GM20000 (cell line): ENCODE measurements around the gene ZFP36L1.
A peak's percentile ranks its signal among the peaks of the same experiment; 100 is the strongest.

Experiments
- DNase-seq: peaks from one replicate; pipeline ENCODE4 v3.0.0; 2012; ENCODE audit warnings: low spot score
- TF ChIP-seq, protein P1 (sequence below): IDR thresholded peaks from 2 replicates; pipeline ENCODE4 v1.5.1; 2012; ENCODE audit warnings: mild to moderate bottlenecking, control low read depth; ENCODE audit errors: extremely low read depth, missing control alignments

The ZFP36L1 gene

DNA sequence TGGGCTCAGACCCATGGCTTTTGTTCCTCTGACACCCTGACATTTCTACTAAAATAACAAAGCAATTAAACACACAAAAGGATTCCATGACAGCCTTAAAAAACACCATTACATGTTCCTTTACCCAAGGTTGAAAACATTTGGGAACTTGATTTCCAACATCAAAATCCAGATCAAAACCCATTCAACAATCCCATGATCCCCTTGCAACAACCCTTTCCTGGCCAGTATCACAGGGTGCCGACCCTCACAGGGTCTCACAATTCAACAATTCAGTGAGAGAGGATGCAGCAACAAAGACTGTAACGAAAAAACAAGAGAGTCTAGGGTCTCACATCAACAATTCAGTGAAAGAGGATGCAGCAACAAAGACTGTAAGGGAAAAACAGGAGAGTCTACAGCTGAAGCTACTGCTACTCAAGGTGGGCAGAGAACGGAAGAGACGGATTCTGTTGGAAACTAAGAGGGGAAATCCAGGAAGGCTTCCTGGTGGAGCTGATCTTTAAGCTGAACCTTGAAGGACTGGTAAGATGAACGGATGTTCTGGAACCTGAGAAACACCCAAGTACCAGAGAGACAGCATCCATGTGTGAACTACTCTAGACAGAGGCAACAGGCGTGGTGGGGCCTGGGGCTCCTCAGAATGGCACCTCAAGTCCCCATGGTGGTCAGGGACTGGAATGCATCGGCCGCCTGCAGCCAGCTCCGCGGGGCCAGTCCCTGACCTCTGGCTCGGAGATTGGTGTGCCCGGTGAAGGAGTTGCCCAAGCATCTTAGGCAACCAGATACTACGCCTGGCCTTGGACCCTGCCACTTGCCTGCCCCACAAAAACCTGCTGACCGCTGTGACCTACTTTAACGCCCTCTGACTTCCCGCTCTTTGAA is 22.7 kb upstream of the ZFP36L1 start:
- TF ChIP-seq, protein P1, sequence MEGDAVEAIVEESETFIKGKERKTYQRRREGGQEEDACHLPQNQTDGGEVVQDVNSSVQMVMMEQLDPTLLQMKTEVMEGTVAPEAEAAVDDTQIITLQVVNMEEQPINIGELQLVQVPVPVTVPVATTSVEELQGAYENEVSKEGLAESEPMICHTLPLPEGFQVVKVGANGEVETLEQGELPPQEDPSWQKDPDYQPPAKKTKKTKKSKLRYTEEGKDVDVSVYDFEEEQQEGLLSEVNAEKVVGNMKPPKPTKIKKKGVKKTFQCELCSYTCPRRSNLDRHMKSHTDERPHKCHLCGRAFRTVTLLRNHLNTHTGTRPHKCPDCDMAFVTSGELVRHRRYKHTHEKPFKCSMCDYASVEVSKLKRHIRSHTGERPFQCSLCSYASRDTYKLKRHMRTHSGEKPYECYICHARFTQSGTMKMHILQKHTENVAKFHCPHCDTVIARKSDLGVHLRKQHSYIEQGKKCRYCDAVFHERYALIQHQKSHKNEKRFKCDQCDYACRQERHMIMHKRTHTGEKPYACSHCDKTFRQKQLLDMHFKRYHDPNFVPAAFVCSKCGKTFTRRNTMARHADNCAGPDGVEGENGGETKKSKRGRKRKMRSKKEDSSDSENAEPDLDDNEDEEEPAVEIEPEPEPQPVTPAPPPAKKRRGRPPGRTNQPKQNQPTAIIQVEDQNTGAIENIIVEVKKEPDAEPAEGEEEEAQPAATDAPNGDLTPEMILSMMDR, result no peak
- DNase-seq, result peak; percentile 28

DNA sequence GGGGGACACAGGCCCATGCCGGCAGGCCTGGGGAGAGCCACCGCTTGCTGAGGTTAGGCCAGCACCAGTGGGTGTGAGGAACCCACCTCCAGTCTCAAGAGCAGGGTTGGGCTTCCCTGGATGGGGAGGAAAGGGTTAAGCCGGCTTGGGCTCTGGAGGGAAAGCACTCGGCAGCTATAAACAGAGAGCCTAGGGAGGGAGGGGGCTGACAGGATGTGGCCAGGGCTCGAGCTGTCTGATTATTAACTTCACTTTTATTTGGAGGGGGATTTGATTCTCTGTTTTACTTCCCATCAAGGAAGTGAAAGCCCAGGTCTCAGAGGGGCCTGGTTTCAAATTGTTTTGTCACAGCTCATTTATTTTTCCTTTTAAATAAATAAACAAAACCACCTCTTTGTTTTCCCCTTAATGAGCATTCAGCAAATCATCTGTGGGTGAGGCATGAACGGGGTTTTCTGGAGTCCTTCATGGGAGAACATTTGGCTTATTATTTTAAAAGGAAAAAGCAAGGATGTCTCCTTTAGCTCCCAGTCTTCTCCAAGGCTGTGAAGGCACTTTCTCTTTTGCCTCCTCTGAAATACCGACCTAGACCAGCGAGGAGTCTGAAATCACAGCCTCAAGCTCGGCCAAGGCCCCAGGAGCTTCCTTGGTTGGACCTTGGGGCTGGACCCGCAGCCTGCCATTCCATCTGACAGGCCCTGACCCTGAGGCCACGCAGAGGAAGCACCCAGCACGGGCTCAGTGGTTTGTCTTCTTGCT is 21.9 kb upstream of the ZFP36L1 start:
- DNase-seq, result peak; percentile 86
- TF ChIP-seq, protein P1, result no peak

DNA sequence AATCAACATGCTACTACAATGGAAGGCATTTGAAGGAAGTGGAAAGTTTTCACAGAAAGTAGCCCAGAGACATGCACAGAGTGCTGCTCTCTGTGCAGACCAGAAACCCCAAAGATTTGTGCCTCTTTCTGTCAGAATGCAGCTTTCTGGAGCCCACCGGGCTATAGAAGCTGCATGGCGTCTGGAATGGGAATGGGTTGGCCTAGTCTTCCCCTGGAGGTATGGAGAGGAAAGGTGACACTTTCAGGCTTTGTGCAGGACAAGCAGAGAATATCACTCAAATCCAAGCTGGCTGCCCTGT is 21.3 kb upstream of the ZFP36L1 start:
- TF ChIP-seq, protein P1, result no peak

DNA sequence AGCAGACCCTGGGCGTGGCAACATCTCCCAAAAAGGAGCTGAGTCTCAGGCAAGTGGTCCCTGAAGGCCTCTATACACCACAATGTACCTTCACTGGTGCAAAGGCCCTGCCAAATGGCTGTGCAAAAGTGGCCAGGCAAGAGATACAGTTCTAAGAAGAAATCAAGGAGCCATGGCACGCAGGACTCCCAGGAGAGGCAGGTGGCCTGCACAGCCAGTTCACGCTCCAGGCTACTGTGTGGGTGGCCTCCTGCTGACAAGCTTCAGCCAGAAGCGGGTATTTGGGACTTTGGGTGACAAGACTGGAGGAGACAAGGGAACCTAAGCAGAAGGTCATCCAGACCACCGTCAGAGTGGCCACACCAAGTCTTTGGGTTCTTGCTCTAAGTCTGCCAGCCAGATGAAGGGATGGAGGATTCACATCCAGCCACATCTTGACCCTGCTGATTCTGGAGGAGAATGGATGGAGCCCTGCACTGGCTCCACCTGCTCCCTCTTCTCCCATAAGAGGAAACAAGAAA is 20.5 kb upstream of the ZFP36L1 start:
- TF ChIP-seq, protein P1, result no peak

More for the DNA sequence above, 21.3 kb upstream of the ZFP36L1 start:
- no peak for DNase-seq

DNA sequence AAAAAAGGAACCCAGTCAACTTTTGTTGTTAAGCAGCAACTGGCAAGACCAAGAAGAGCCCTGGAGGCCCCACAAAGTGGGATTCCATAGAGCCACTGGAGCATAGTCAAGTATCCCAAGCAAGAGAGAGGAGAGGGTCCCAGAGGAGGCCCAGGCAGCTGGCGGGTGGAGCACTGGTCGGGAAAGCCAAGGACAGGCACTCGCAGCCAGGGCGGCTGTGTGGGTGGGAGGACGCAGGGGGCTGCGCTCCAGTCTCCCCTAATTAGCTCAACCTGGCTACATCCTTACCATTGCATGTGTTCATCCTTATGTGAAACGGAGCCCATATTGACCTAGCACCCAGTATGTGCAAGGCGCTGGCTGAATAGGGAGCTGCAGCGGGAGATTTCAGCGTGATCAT is 18.3 kb upstream of the ZFP36L1 start:
- TF ChIP-seq, protein P1, result no peak
- no peak for DNase-seq

More for the DNA sequence above, 20.5 kb upstream of the ZFP36L1 start:
- peak; percentile 9 for DNase-seq

DNA sequence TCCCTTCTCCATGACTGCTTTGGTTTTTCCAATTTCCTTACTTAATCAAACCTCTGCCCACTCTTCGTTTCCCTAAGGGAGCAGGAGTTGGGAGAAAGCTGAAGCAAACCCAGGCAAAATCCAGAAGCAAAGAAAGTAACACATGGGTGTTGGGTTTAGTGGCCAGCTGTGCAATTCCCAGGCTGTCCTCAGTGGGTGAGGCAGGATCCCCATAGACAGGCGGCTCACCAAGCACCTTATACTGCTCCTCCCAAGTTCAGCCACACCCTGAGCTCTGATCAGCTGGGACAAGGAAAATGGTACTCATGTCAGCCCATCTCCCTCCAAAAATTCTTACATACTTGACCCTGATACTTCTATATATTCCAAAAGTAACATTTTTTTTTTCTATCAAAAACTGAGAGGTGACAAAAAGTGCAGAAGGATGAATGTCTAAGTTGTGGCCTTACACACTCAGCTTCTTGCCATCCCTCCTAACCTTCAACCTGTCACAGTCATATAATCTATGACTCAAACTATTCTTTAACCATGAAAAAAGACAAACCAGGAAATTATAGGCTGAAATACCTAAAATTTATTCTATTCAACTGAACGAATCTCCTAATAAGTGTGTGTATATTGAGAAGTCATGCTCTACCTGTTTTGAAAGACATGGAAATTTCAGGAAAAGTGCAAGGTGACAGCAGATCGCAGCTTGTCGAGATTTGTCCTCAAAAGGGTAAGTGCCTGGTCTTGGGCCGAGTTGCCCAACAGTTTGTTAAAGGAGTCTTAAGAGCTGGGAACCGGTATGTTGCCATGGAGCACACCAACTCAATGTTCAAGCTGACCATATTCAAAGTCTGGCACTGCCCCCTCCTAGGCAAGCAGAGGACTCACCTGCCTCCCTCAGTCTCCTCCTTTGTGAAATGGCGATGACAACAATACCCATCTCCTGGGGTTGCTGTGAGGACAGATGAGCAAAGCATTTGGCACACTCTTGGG is 17.6 kb upstream of the ZFP36L1 start:
- TF ChIP-seq, protein P1, result no peak
- no peak for DNase-seq
